Measurements from ENCODE around the gene DAP3.
"Not testable (repeated sequence)": the region's sequence is repeated elsewhere in the genome, so short reads cannot be mapped to it uniquely, and the experiment has no call there.

The DAP3 gene

DNA sequence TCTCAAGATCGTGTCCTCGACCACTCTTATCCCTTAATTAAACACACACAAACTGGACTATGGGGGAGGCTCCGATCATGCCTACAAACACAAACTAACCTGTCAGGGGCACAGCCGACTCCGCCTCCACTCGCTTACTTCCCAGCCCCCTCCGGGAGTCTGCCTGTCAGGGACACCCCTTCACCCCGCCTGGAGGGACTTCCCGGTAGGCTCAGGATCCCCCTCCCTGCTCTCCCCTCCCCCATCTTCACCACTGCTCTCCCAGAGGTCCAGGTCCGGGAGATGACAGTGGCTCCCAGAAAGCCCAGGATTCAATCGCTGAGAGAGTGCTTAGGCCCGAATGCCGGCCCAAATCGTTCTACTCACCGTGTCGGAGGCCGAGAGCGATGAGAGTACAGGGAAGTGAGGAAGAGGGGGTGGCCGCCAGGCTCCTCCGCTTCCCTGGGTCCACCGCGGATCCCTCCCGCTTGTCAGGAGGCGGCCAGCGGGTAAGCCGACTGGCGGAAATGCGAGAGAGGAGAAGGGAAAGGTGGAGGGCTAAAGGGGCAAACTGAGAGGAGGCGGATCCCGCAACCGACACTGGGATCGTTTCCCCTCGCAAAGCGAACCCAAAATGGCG lies 1.1 kb upstream of the DAP3 start:
- DNase-seq = not testable (repeated sequence)

DNA sequence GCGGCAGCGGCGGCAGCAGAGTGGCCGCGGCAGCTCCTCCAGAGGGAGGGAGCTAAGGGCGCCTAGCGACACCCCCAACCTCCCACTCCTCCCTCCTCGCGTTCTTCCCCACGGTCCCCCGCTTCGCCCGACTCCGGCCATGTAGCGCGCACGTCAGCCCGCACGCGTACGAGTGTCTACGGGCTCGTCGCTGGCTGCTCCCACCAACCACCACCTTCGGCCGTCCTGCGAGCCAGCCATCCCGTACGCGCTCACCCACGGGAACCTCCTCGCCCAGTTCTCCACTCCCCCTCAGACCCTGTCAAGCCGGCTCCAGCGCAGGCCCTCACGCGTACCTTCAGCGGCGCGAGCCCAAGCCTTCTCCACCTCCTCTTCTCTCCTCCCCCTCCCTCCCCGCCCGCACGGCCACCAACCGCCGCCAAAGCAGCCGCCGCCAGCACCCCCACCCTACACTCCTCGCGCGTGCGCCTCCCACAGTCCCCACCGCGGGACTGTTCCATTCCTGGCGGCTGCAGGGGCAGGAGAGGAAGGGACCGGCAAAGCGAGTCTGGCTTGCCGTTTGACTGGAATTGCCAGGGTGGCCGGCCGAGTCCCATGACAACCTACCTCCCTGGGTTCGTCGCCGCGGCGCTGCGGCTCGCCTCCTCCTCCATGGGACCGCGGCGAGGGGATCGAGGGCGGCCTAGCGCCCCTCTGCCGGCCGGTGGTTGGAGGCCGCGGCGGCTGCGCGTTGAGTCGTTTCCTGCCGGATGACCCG lies 389 bp upstream of the DAP3 start, which contains the start of gene YY1AP1:
TSS of gene YY1AP1 (minus strand) at position 451 of the 757 bp plus-strand sequence. CDS start 8,338 bp downstream, outside the sequence.
- DNase-seq = peak; percentile 62 to 88

DNA sequence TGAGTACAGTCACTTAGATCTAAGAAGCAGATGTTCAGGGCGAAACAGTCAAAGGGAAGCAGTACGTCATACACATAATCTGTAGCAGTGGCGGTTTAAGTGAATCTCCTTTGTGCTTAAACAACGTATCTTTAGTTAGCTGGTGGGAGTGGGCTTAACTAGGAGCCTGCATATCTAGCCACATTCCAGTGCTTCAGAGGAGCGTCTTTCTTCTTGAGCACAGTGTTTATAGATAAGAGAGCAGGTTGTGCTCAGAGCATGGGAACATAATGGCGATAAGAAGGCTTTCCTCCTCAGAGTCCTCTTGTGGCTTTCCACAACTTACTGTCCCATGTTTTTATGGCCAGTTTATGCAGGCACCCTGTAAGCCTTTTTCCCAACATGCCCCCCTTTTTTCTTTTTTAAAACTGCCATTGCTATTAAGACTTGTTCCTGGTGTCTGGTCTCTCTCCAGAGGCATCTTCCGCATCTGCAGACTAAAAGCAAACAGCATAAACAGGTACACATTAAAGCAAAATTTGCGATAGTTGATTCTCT lies 3.2 kb downstream of the DAP3 start:
- no peak for DNase-seq

DNA sequence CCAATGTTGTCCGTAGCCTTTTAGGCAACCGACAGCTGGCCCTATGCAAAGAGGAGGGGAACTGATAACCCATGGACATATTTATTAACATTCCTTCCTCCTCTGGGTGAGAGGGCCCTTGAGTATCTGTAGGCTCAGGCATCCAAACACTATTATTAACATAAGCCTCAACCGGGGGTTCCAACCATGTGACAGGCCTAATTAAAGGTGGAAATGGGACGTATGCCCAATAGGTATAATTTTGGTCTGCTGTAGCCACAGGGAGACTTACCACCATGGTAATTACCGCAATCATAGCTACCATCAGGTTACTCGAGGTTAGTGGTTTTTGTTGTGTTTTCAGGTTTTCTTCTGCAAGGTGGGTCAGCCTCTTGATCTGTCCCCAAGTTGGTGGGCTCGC lies 5.3 kb downstream of the DAP3 start:
- no peak for DNase-seq

DNA sequence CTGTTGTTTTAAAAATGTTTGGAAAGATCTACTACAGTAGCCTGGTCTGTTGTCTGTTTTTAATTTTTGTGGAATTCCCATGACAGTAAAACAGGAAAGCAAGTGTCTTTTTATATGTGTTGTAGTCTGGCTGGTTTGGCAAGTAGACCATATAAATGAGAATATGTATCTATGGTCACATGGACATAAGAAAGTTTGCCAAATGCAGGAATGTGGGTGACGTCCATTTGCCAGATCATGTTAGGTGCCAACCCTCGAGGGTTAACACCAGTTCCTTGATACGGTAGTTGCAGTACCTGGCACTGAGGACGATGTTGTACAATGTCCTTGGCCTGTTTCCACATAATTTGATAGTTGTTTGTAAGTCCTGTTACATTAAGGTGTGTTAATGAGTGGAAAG lies 6.2 kb downstream of the DAP3 start:
- DNase-seq = no peak

DNA sequence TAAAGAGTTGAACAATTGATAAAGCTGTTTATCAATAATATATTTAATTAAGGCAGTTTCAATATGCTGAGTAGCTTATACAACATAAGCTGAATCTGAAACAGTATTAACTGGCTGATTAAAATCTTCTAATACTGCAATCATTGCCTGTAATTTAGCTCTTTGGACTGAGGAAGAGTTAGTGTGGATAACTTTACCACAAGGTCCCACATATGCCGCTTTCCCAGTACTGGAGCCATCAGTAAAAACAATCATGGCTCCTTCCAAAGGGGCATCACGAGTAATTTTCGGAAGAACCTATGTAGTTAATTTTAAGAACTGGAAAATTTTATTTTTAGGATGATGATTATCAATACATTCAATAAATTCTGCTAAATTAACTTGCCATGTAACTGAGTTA lies 6.7 kb downstream of the DAP3 start:
- no peak for DNase-seq

DNA sequence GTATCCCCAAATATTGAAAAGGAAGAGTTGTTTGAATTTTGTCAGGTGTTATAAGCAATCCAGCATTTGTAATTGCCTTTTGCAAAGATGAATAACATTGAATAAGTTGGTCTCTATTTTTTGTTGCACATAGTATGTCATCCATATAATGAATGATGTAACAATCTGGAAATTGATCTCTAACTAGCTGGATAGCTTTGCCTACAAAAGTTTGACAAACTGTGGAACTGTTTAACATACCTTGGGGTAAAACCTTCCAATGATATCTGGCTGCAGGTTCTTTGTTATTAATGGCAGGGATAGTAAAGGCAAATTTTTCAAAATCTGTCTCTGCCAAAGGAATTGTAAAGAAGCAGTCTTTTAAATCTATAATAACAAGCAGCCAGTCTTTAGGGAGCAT lies 7.6 kb downstream of the DAP3 start:
- DNase-seq = no peak

DNA sequence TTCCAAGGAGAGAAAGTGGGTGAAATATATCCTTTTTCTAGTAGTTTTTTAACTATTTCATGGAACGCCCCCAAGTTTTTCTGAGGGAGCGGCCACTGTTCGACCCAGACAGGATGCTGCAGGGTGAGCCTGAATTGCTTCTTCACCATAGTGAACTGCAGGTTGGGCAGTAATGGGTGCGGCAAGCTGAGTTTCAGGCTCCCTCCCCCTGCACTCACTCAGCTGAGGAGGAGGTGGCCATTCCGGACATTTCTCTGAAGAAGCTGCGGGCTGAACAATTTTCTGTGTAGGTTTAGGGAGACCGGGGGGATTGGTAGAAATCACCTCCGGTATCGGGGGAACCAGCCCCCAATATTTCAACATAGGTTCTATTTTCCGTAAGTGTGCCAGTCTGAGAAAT lies 8.2 kb downstream of the DAP3 start:
- no peak for DNase-seq

DNA sequence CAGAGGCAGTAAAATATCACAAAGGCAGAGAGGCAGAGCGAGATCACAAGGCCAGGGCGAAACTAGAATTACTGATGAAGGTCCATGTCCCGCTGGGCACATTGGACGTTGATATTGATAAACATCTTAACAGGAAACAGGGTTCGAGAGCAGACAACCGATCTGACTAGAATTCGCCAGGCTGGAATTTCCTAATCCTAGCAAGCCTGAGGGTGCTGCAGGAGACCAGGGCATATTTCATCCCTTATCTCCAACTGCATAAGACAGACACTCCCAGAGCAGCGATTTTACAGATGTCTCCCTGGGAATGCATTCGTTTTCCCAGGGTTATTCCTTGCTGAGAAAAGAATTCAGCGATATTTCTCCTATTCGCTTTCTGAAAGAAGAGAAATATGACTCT lies 8.7 kb downstream of the DAP3 start:
- not testable (repeated sequence) for DNase-seq

DNA sequence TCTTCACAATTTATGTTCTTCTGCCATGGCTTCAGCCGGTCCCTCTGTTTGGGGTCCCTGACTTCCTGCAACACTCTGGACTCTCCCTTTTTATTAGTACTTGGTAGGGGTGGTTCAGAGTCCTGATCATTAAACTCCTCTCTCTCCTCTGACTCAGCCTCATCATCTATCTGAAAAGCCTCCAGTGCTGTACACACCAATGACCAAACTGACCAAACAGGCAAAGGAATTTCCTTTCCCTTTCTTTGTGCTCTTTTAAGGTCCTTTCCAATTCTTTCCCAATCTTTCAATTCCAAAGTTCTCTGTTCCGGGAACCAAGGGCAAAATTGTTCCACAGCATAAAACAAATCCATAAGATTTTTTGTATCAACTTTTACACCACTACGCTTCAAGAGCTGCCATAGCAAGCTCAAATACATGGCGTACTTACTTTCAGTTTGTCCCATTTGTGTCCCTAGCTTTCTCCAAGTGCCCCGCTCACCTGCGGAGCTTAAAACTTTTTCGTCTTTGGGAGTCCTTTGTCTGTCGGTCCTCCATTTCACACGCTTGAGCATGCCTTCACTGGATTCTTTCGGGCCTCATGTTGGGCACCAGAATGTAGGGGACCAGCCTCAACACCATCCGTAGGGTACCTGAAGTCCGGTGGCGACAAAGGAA lies 9.6 kb downstream of the DAP3 start:
- no peak for DNase-seq

DNA sequence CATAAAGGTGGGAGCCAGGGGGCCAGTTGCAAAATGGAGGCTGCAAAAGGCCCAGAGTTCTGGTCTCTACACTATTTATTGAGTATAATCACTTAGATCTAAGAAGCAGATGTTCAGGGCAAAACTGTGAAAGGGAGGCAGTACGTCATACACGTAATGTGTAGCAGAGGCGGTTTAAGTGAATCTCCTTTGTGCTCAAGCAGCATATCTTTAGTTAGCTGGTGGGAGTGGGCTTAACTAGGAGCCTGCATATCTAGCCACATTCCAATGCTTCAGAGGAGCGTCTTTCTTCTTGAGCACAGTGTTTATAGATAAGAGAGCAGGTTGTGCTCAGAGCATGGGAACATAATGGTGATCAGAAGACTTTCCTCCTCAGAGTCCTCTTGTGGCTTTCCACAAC lies 10.2 kb downstream of the DAP3 start:
- DNase-seq = not testable (repeated sequence)

DNA sequence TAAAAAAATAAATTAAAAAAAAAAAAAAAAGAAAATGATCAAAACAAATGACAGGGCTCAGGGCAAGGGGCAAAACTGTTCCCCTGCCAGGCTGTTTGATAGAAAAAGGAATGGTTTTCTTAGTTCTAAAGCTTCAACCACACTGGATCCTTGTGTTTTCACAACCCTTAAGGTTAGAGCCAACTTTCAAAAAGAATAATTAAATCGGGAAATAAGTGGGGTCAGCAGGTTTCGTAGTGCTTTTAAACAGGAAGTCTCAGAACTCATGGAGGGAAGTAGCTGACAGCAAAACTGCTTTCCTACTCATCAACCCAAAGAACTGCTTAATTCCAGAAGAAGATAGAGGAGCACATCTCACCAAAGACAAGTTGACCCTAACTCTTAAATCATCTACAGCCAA lies 12.8 kb downstream of the DAP3 start:
- not testable (repeated sequence) for DNase-seq

DNA sequence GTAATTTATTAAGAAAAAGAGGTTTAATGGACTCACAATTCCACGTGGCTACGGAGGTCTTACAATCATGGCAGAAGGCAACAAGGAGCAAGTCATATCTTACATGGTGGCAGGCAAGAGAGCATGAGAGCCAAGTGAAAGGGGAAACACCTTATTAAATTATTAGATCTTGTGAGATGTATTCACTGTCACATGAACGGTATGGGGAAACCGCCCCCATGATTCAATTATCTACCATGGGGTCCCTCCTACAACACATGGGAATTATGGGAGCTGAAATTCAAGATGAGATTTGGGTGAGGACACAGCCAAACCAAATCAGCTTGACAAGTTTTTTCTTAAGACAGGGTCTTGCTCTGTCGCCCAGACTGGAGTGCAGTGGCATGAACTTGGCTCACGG lies 14.3 kb downstream of the DAP3 start:
- DNase-seq = no peak

DNA sequence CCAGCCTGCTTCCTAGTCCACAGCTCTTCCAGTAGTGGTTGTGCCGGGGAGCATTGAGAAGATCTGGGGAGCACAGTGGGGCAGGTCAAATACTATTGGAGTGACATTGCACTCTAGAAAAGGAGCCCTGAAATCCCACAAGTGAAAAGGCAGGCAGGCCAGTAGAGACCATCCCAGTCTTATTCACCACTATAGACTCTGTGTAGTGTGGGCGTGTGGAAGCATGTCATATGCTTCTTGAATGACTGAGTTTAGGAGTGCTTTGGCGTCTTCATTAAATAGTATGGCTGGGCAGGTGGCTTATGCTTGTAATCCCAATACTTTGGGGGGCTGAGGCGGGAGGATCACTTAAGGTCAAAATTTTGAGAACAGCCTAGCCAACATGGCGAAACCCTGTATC lies 15.5 kb downstream of the DAP3 start:
- not testable (repeated sequence) for DNase-seq

DNA sequence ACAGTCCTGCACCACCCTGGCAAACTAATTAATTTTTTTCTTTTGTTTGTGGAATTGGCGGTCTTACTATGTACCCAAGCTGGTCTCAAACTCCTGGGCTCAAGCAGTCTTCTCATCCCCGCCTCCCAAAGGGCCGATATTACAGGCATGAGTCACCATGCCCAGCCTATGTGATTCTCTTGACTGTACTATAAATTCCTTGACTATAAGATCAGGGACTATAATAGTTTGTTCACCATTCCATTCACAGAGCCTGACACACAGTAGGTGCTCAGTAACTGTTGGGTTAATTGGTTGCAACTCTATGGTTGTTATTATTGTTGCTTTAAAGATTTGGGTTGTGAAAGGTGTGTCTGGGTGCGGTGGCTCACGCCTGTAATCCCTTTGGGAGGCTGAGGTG lies 17.2 kb downstream of the DAP3 start:
- DNase-seq = no peak

DNA sequence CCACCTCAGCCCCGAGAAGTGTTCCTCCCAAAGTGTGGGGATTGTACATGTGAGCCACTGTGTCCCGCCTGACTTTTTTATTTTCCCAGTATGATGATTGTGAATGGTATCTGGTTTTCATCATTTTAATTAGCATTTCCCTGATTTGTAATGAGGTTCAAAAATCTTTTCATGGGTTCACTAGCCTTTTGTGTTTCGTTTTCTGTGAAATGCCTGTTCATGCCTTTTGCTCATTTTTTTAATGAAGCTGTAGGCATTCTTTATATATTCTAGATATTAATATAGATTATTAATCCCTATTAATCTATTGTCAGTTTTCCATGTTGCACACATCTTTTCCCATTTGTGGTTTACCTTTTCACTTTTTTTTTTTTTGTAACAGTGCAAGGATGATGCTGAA lies 20.5 kb downstream of the DAP3 start:
- no peak for DNase-seq

DNA sequence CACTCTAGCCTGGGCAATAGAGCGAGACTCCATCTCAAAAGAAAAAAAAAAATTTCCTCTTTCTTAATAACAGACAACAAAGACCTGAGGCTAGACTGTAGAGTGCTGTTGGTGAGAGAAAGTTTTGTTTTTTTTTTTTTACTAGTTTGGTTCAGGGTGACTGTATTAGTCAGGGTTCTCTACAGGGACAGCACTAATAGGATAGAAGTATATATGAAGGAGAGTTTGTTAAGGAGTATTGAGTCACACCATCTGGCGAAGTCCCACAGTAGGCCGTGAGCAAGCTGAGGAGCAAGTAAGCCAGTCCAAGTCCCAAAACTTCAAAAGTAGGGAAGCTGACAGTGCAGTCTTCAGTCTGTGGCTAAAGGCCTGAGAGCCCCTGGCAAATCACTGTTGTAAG lies 22.6 kb downstream of the DAP3 start:
- DNase-seq = not testable (repeated sequence)

DNA sequence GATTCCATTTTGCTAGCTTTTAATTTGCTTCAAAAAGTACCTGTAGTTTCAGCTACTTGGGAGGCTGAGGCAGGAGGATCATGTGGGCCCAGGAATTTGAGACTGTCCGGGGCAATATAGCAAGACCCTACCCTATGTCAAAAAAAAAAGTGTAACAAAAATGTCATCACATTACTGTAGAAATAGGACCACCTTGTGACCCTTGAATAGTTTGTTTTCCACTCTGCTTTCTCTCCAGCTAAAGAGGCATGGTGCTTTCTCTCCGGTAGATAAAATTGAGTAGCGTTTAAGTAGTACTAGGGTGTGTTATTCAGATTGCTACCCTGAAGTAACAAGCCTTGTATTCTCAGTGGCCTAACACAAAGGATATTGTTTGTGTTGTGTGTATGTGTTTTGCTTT lies 23.7 kb downstream of the DAP3 start:
- not testable (repeated sequence) for DNase-seq

DNA sequence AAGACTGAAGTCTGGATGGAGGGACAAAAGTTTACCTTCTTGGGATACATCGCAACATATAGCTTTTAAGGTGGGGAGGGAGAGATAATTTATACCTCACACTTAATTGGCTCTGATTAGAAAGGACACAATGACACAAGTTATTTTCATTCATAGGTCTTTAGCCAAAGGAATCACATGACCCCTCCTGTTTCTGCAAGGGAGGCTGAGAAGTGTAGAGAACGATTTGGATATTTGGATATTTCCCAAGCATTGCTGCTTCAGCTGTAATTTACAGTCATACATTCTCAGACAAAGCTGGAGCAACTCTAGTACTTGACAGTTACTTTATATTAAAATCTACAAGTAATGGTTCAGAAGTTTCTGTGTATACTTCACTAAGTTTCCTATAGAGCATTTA lies 24.2 kb downstream of the DAP3 start:
- no peak for DNase-seq

DNA sequence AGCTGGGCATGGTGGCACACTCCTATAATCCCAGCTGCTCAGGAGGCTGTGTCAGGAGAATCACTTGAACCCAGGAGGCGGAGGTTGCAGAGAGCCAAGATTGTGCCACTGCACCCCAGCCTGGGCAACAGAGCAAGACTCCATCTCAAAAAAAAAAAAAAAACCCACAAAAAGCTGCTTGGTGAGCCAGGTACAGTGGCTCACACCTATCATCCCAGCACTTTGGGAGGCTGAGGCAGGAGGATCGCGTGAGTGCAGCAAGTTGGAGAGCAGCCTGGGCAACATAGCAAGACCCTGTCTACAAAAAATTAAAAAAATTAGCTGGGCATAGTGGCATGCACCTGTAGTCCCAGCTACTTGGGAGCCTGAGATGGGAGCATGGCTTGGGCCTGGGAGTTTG lies 26.2 kb downstream of the DAP3 start:
- DNase-seq = not testable (repeated sequence)

DNA sequence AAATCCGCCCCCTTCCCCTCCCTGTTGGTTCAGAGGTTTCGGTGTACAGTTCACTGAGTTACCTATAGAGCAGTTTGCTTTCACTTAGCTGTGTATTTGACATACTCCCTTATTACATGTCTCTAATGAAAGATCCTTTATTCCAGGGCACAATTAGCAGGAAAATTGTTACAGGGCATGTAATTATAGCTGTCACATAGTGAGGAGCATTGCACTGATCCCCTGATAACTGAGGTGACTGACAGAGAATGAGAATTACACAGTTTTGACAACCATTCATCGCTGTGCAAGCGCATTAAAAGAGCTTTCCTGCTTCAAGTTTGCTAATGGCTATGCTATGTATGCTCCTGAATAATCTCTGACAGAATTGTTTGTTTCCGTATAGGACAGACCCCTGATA lies 26.9 kb downstream of the DAP3 start:
- DNase-seq = no peak

DNA sequence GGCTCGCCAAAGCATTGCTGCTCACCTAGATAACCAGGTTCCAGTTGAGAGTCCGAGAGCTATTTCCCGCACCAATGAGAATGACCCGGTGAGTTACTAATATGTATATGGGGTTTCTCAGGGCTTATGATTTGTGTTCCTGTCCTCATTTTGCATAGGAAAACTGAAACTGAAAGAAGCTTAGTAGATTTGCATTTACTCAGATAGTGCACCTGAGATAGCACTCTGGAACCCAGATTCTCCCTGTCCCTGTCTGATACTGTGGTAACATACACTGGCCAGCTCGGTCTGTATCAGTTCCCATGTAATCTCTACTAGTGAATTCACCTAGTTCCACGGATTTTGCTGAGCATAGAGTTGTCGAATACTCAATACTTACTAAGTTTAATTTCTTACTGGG lies 28.1 kb downstream of the DAP3 start:
- no peak for DNase-seq

DNA sequence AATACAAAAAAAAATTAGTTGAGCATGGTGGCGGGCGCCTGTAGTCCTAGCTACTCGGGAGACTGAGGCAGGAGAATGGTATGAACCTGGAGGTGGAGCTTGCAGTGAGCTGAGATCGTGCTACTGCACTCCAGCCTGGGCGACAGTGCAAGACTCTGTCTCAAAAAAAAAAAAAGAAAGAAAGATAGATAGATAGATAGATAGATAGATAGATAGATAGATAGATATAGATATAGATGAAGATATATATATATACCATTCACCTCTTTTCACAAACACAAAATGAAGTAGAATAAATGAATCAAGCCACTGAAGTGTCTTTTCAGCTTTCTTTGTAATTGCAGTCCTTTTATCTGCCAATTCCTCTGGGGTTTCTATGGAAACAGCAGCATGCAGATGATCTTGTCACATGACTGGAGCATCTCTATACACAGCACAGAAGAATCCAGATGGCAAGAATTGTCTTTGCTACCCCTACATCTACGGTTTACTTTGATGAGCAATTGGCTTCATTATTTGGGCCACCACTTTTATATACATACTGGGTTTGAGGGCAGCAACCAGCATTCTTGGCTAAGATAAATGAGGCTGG lies 29.7 kb downstream of the DAP3 start:
- DNase-seq = not testable (repeated sequence)

DNA sequence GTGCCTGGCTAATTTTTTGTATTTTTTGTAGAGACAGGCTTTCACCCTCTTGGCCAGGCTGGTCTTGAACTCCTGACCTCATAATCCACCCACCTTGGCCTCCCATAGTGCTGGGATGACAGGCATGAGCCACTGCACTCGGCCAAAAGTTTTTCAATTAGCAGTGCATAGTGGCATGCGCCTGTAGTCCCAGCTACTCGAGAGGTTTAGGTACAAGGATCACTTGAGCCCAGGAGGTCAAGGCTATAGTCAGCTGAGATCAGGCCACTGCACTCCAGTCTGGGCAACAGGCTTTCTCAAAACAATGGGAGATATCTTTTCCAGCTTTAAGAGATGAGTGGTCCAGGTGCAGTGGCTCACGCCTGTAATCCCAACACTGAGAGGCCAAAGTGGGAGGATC lies 30.8 kb downstream of the DAP3 start:
- no peak for DNase-seq

All from NCI-H1930 (cell line).